GM12878 (cell line): ENCODE data around the gene CERK. TPM values are rescaled to one million over a fixed set of nuclear protein-coding genes. Genes with fewer than 3 reads are reported as not detected.

ENCODE experiments used
- ATAC-seq: fragments of 200-7000 bp; cut with Tn5 transposase; 3 replicates; pipeline ENCODE4 v1.9.1; 2020; ENCODE audit warnings: mild to moderate bottlenecking, moderate library complexity
- BruUV-seq: library from RNA; stranded (reverse); fragments of 400-500 nt; replicated peaks from 2 replicates; lab custom pipeline; 2021; lab: Mats Ljungman, UMichigan
- CTCF ChIA-PET: fragments of 300-600 bp; sonication (Branson Sonifier 250); formaldehyde crosslinking; extraction: SDS; loops from one replicate; lab custom pipeline; 2021; ENCODE audit warnings: inconsistent platforms; lab: Yijun Ruan, JAX
- POLR2A ChIA-PET: fragments of 350-600 bp; formaldehyde crosslinking; extraction: SDS; loops from one replicate; lab custom pipeline; 2021; ENCODE audit warnings: inconsistent platforms; lab: Charles Lee
- RAD21 ChIA-PET: fragments of 300-600 bp; sonication (Branson Sonifier 250); formaldehyde crosslinking; loops from one replicate; lab custom pipeline; 2023; ENCODE audit warnings: antibody characterized with exemption; ENCODE audit not compliant: unreplicated experiment; lab: Charles Lee
- SMC1A ChIA-PET: fragments of 300-600 bp; sonication (Branson Sonifier 250); formaldehyde crosslinking; loops from one replicate; lab custom pipeline; 2023; ENCODE audit not compliant: unreplicated experiment, uncharacterized antibody; lab: Charles Lee
- DNase-seq: peaks from one replicate; pipeline ENCODE4 v3.0.0-alpha.2; 2011; ENCODE audit warnings: low read depth, low spot score
- FAIRE-seq: peaks from 3 replicates; lab custom pipeline; 2011; peaks lifted over from hg19 to GRCh38; lab: Jason Lieb, UNC
- H2AFZ ChIP-seq: 2 replicates; pipeline ENCODE4 v1.6.0; 2011; ENCODE audit warnings: low read depth, low read length, control low read depth; ENCODE audit not compliant: control insufficient read depth
- H3K27ac ChIP-seq: 2 replicates; pipeline ENCODE4 v1.5.1; 2011; ENCODE audit warnings: control low read depth; ENCODE audit not compliant: control insufficient read depth, insufficient read depth
- H3K27me3 ChIP-seq, 2 experiments: replicated peaks in 1 of 2; 2 replicates each; pipeline versions ENCODE4 v1.6.0 to v1.6.1; 2011; ENCODE audit warnings: low read length in 1 of 2; ENCODE audit not compliant: control insufficient read depth in 2 of 2, insufficient read depth in 2 of 2
- H3K36me3 ChIP-seq, 2 experiments: 2 replicates each; pipeline ENCODE4 v1.5.1; 2011; ENCODE audit warnings: low read length in 1 of 2; ENCODE audit not compliant: control insufficient read depth in 2 of 2, insufficient read depth in 2 of 2
- H3K4me1 ChIP-seq: 2 replicates; pipeline ENCODE4 v1.6.1; 2011; ENCODE audit warnings: mild to moderate bottlenecking, low read length, moderate library complexity, mixed read lengths; ENCODE audit not compliant: control insufficient read depth, insufficient read depth
- H3K4me2 ChIP-seq: 2 replicates; pipeline ENCODE4 v1.6.0; 2011; ENCODE audit warnings: control low read depth; ENCODE audit not compliant: control insufficient read depth, insufficient read depth
- H3K4me3 ChIP-seq: fragments of 200-600 bp; sonication (generic); 2 replicates; pipeline ENCODE4 v1.5.1; 2016
- H3K79me2 ChIP-seq: 2 replicates; pipeline ENCODE4 v1.6.0; 2011; ENCODE audit warnings: low read length; ENCODE audit not compliant: control insufficient read depth, insufficient read depth
- H3K9ac ChIP-seq: 2 replicates; pipeline ENCODE4 v1.8.0; 2011; ENCODE audit warnings: low read length, control low read depth, mixed read lengths; ENCODE audit not compliant: control insufficient read depth, insufficient read depth
- H3K9me3 ChIP-seq: replicated peaks from 3 replicates; pipeline ENCODE4 v1.5.1; 2011; ENCODE audit warnings: mild to moderate bottlenecking, low read length; ENCODE audit not compliant: control insufficient read depth, insufficient read depth
- H4K20me1 ChIP-seq: 2 replicates; pipeline ENCODE4 v1.6.0; 2011; ENCODE audit not compliant: control insufficient read depth, insufficient read depth
- CEBPB ChIP-seq, 2 experiments: fragments of 150-350 bp in 1 of 2; IDR thresholded peaks; 2 replicates each; pipeline ENCODE4 v1.6.1; 2012 to 2014; ENCODE audit warnings: low read depth in 2 of 2, low read length in 2 of 2, borderline replicate concordance in 1 of 2, inconsistent platforms in 1 of 2
- CREB1 ChIP-seq: IDR thresholded peaks from 2 replicates; pipeline ENCODE4 v1.6.1; 2012; ENCODE audit warnings: low read depth, mild to moderate bottlenecking, inconsistent platforms
- DPF2 ChIP-seq: fragments of 450-650 bp; IDR thresholded peaks from 2 replicates; pipeline ENCODE4 v1.6.1; 2017; ENCODE audit warnings: mild to moderate bottlenecking
- EED ChIP-seq: sonication (generic); IDR thresholded peaks from 2 replicates; pipeline ENCODE4 v1.6.1; 2016; ENCODE audit warnings: antibody characterized with exemption, low read depth
- ETV6 ChIP-seq, 2 experiments: fragments of 450-650 bp in 1 of 2; IDR thresholded peaks in 1 of 2; conservative IDR thresholded peaks in 1 of 2; 2 replicates each; pipeline ENCODE4 v1.6.1; 2014; ENCODE audit warnings: antibody characterized with exemption in 1 of 2, borderline replicate concordance in 1 of 2, low read depth in 1 of 2, mild to moderate bottlenecking in 1 of 2, moderate library complexity in 1 of 2
- HDAC6 ChIP-seq: fragments of 200-600 bp; sonication (generic); IDR thresholded peaks from one replicate; pipeline ENCODE4 v1.8.0; 2017; ENCODE audit warnings: antibody characterized with exemption; ENCODE audit not compliant: unreplicated experiment
- IKZF2 ChIP-seq, 2 experiments: fragments of 450-650 bp; IDR thresholded peaks; 2 replicates each; pipeline ENCODE4 v1.6.1; 2017; ENCODE audit warnings: mild to moderate bottlenecking in 2 of 2, moderate library complexity in 2 of 2
- MTA3 ChIP-seq: IDR thresholded peaks from 2 replicates; pipeline ENCODE4 v1.6.1; 2012; ENCODE audit warnings: low read length, inconsistent platforms, borderline replicate concordance
- MXI1 ChIP-seq: fragments of 150-350 bp; IDR thresholded peaks from 2 replicates; pipeline ENCODE4 v1.6.1; 2011; ENCODE audit warnings: low read depth, mild to moderate bottlenecking, inconsistent platforms, low read length, improper control_type of control experiment
- NFIC ChIP-seq: IDR thresholded peaks from 2 replicates; pipeline ENCODE4 v1.6.1; 2012; ENCODE audit warnings: low read depth, mild to moderate bottlenecking, inconsistent platforms, low read length, moderate library complexity
- NFXL1 ChIP-seq: fragments of 450-650 bp; IDR thresholded peaks from 2 replicates; pipeline ENCODE4 v1.6.1; 2017; ENCODE audit warnings: antibody characterized with exemption, mild to moderate bottlenecking, borderline replicate concordance
- NR2F1 ChIP-seq: fragments of 450-650 bp; conservative IDR thresholded peaks from 2 replicates; pipeline ENCODE4 v1.6.1; 2017; ENCODE audit warnings: mild to moderate bottlenecking
- SMARCA5 ChIP-seq: fragments of 450-650 bp; IDR thresholded peaks from 2 replicates; pipeline ENCODE4 v1.6.1; 2017; ENCODE audit warnings: mild to moderate bottlenecking
- SP1 ChIP-seq: IDR thresholded peaks from one replicate; pipeline ENCODE4 v1.6.1; 2011; ENCODE audit warnings: low read depth, low read length
- SPI1 ChIP-seq: IDR thresholded peaks from 2 replicates; pipeline ENCODE4 v1.6.1; 2011; ENCODE audit warnings: low read depth, mild to moderate bottlenecking, low read length, moderate library complexity, borderline replicate concordance; ENCODE audit not compliant: insufficient read depth
- TCF7 ChIP-seq: IDR thresholded peaks from 2 replicates; pipeline ENCODE4 v1.6.1; 2014; ENCODE audit warnings: antibody characterized with exemption, borderline replicate concordance
- ZNF384 ChIP-seq: IDR thresholded peaks from 2 replicates; pipeline ENCODE4 v1.6.1; 2012; ENCODE audit warnings: low read depth, mild to moderate bottlenecking, low read length, improper control_type of control experiment, borderline replicate concordance
- WGBS: methylation state at CpG from one replicate; pipeline ENCODE4 v1.1.6; 2016; ENCODE audit warnings: low lambda C conversion rate; ENCODE audit not compliant: insufficient replicate concordance, insufficient coverage; ENCODE audit errors: missing lambda C conversion rate; 5-methylcytosine and 5-hydroxymethylcytosine counted together
- in situ Hi-C: fragments of 300-500 bp; cut with MboI; formaldehyde crosslinking; loops from 9 replicates; pipeline ENCODE4 v1.14.3; 2018; ENCODE audit warnings: mixed read lengths
- intact Hi-C: fragments of 100-400 bp; cut with micrococcal nuclease; formaldehyde crosslinking; loops from one replicate; pipeline ENCODE4 v1.14.2; 2022; ENCODE audit not compliant: unreplicated experiment
- polyA plus RNA-seq, 11 experiments: library from polyadenylated mRNA; depleted of rRNA in 4 of 11; unstranded in 6 of 11; stranded (reverse) in 5 of 11; fragments of >200 nt; fragmentation: Nextera tagmentation in 4 of 11; fragmentation: Illumina TruSeq in 1 of 11; extraction: Ambion mirVana in 4 of 11; extraction: Trizol in 1 of 11; gene quantifications; 1 replicate in 1 of 11; 2 replicates in 10 of 11; pipeline versions ENCODE4 v1.2.1 to v1.2.3, GENCODE V29; 2011 to 2016; ENCODE audit warnings: inconsistent platforms in 2 of 11, missing spikeins in 2 of 11, low read depth in 1 of 11
- total RNA-seq, 4 experiments: library from RNA; depleted of rRNA in 3 of 4; stranded (reverse); fragments of >200 nt in 3 of 4; fragmentation: Illumina TruSeq in 1 of 4; extraction: Trizol in 1 of 4; gene quantifications; 2 replicates each; pipeline versions ENCODE4 v1.2.1 to v1.2.3, GENCODE V29; 2013 to 2021
- TF ChIP-seq, protein P1 (sequence below): fragments of 450-650 bp; IDR thresholded peaks from 2 replicates; pipeline ENCODE4 v1.6.1; 2016; ENCODE audit warnings: mild to moderate bottlenecking
- TF ChIP-seq, protein P2 (sequence below): IDR thresholded peaks from 2 replicates; pipeline ENCODE4 v1.6.1; 2012; ENCODE audit warnings: mild to moderate bottlenecking, low read depth, low read length

CERK gene
- total and polyA plus RNA-seq, 10 of the 15 experiments (the other 5 are each of a cell fraction or from before 2014, with no cell fraction given) = 4.0 to 41.1 (median 30.2) TPM

- in situ Hi-C loops (no loop called here), intact Hi-C loops (loop anchor here (5.0 kb wide), 2 partner anchors 150 to 175 kb away; no protein-coding TSS in a partner anchor)
- peak overlapping the region; percentile 51; the same call in 1 of the 2 replicates for H2AFZ ChIP-seq
- ATAC-seq (peak; percentile 46), DNase-seq (no peak), FAIRE-seq (peak; percentile 57)
- RAD21 ChIA-PET = interaction anchor here (1.8 to 2.5 kb wide), 2 partner anchors 33 to 173 kb away, joined by 5 to 13 read pairs; no protein-coding TSS in a partner anchor
- H3K4me3 ChIP-seq = peak overlapping the region; percentile 96
- H3K9ac ChIP-seq = peak overlapping the region; percentile 75
- SMC1A ChIA-PET = no interaction called here
- H4K20me1 ChIP-seq = peaks cover 3% of the 10 kb centered on the region; the same call in 1 of the 2 replicates
- H3K79me2 ChIP-seq = peaks cover 40% of the 10 kb centered on the region
- no peaks in the 10 kb centered on the region for H3K9me3 ChIP-seq
- H3K4me2 ChIP-seq = peak overlapping the region; percentile 67
- CTCF ChIA-PET = no interaction called here
- H3K36me3 ChIP-seq = no peaks in the 10 kb centered on the region
- peak overlapping the region; percentile 63 for H3K27ac ChIP-seq
- POLR2A ChIA-PET = no interaction called here
- H3K4me1 ChIP-seq = peaks cover 30% of the 10 kb centered on the region
- no peaks in the 10 kb centered on the region for H3K27me3 ChIP-seq
- no TSS peak for BruUV-seq
- 10% methylated on average over 31 of the region's 53 CpGs for WGBS
- TF ChIP-seq EED = peak; percentile 79
- peak; percentile 52; the same call in 1 of the 2 replicates for TF ChIP-seq NR2F1
- no peak for TF ChIP-seq NFXL1
- TF ChIP-seq SMARCA5 = 0 out of 2 replicates have a peak, but pooled peaks have one; percentile 18
- 0 out of 2 replicates have a peak, but pooled peaks have one; percentile 40 for TF ChIP-seq MXI1
- TF ChIP-seq IKZF2 (IDR thresholded peaks at IDR 0.05) = peak; percentile 43 to 54
- peak; percentile 79 for TF ChIP-seq HDAC6
- TF ChIP-seq ZNF384 = no peak
- TF ChIP-seq, protein P1, sequence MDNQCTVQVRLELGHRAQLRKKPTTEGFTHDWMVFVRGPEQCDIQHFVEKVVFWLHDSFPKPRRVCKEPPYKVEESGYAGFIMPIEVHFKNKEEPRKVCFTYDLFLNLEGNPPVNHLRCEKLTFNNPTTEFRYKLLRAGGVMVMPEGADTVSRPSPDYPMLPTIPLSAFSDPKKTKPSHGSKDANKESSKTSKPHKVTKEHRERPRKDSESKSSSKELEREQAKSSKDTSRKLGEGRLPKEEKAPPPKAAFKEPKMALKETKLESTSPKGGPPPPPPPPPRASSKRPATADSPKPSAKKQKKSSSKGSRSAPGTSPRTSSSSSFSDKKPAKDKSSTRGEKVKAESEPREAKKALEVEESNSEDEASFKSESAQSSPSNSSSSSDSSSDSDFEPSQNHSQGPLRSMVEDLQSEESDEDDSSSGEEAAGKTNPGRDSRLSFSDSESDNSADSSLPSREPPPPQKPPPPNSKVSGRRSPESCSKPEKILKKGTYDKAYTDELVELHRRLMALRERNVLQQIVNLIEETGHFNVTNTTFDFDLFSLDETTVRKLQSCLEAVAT = peak; percentile 63; the same call in 1 of the 2 replicates
- TF ChIP-seq TCF7 = no peak
- TF ChIP-seq ETV6 (conservative IDR thresholded peaks at IDR 0.05 in 1 of 2, IDR thresholded peaks at IDR 0.05 in 1 of 2; ENCODE audit: borderline replicate concordance in 1 of 2, low read depth in 1 of 2) = peak in 1 of 2 experiments; percentile 40; a peak in 1 of 4 replicates
- TF ChIP-seq, protein P2, sequence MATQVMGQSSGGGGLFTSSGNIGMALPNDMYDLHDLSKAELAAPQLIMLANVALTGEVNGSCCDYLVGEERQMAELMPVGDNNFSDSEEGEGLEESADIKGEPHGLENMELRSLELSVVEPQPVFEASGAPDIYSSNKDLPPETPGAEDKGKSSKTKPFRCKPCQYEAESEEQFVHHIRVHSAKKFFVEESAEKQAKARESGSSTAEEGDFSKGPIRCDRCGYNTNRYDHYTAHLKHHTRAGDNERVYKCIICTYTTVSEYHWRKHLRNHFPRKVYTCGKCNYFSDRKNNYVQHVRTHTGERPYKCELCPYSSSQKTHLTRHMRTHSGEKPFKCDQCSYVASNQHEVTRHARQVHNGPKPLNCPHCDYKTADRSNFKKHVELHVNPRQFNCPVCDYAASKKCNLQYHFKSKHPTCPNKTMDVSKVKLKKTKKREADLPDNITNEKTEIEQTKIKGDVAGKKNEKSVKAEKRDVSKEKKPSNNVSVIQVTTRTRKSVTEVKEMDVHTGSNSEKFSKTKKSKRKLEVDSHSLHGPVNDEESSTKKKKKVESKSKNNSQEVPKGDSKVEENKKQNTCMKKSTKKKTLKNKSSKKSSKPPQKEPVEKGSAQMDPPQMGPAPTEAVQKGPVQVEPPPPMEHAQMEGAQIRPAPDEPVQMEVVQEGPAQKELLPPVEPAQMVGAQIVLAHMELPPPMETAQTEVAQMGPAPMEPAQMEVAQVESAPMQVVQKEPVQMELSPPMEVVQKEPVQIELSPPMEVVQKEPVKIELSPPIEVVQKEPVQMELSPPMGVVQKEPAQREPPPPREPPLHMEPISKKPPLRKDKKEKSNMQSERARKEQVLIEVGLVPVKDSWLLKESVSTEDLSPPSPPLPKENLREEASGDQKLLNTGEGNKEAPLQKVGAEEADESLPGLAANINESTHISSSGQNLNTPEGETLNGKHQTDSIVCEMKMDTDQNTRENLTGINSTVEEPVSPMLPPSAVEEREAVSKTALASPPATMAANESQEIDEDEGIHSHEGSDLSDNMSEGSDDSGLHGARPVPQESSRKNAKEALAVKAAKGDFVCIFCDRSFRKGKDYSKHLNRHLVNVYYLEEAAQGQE = no peak
- peak; percentile 49; the same call in 1 of the 2 replicates for TF ChIP-seq MTA3
- TF ChIP-seq CREB1 = peak; percentile 43; the same call in 1 of the 2 replicates
- no peak for TF ChIP-seq NFIC
- no peak for TF ChIP-seq CEBPB (IDR thresholded peaks at IDR 0.05; ENCODE audit: borderline replicate concordance in 1 of 2, low read depth in 2 of 2, low read length in 2 of 2)
- peak; percentile 61; the same call in 1 of the 2 replicates for TF ChIP-seq DPF2
- peak; percentile 38 for TF ChIP-seq SP1
- TF ChIP-seq SPI1 = peak; percentile 49; the same call in 1 of the 2 replicates
These were observed 712 bp downstream of the CERK start for GRCh38 chr22:46737105-46737975.
